H1 (cell line): ENCODE data around the gene MORN2. TPM values are rescaled to one million over a fixed set of nuclear protein-coding genes. Genes with fewer than 3 reads are reported as not detected.

ENCODE experiments used
- CHD7 ChIP-seq: fragments of 300-600 bp; sonication (generic); IDR thresholded peaks from 2 replicates; pipeline ENCODE4 v1.7.1; 2012; ENCODE audit warnings: low read length, moderate library complexity, mild to moderate bottlenecking, inconsistent platforms; ENCODE audit not compliant: insufficient replicate concordance
- EZH2 ChIP-seq: fragments of 200-600 bp; sonication (generic); IDR thresholded peaks from 2 replicates; pipeline ENCODE4 v1.7.1; 2012; ENCODE audit warnings: low read depth, mild to moderate bottlenecking, moderate library complexity, low read length, inconsistent platforms; ENCODE audit not compliant: severe bottlenecking
- FOSL1 ChIP-seq: IDR thresholded peaks from 2 replicates; pipeline ENCODE4 v1.6.1; 2011; ENCODE audit warnings: mild to moderate bottlenecking, low read depth, low read length, moderate library complexity; ENCODE audit not compliant: insufficient read depth
- JUN ChIP-seq: IDR thresholded peaks from 2 replicates; pipeline ENCODE4 v1.6.1; 2011; ENCODE audit warnings: low read depth, mild to moderate bottlenecking, improper control_type of control experiment, low read length
- NRF1 ChIP-seq: IDR thresholded peaks from 2 replicates; pipeline ENCODE4 v1.6.1; 2011; ENCODE audit warnings: mild to moderate bottlenecking, low read depth, low read length, improper control_type of control experiment
- TEAD4 ChIP-seq: IDR thresholded peaks from 2 replicates; pipeline ENCODE4 v1.6.1; 2012; ENCODE audit warnings: low read depth, low read length, inconsistent platforms, mixed read lengths
- USF2 ChIP-seq: IDR thresholded peaks from 2 replicates; pipeline ENCODE4 v1.6.1; 2011; ENCODE audit warnings: low read length, improper control_type of control experiment
- YY1 ChIP-seq: IDR thresholded peaks from 2 replicates; pipeline ENCODE4 v1.6.1; 2011; ENCODE audit warnings: low read depth, mild to moderate bottlenecking, low read length
- ZNF274 ChIP-seq: IDR thresholded peaks from 2 replicates; pipeline ENCODE4 v1.7.0; 2012; ENCODE audit warnings: low read length, borderline replicate concordance; ENCODE audit errors: extremely low read depth
- polyA plus RNA-seq, 7 experiments: library from polyadenylated mRNA; depleted of rRNA in 3 of 7; stranded (reverse) in 5 of 7; unstranded in 2 of 7; fragments of >200 nt in 5 of 7; fragments of 200-250 nt in 2 of 7; gene quantifications; 1 replicate in 5 of 7; 2 replicates in 1 of 7; 4 replicates in 1 of 7; pipeline versions ENCODE4 v1.2.1 to v1.2.3, GENCODE V29; 2011 to 2013; ENCODE audit warnings: missing spikeins in 2 of 7, mixed read lengths in 2 of 7
- total RNA-seq: library from RNA; stranded (reverse); fragmentation: NEBNext Ultra II Directional; extraction: Animal tissue kit (Norgen Biotek cat#: 25700); gene quantifications from 2 replicates; pipeline ENCODE4 v1.2.1, GENCODE V29; 2021

The MORN2 gene
- total and polyA plus RNA-seq, 2 of the 8 experiments (the other 6 are each of a cell fraction or from before 2014, with no cell fraction given): 7.2 to 11.3 TPM

- TF ChIP-seq CHD7 (no peak), YY1 (no peak), JUN (no peak), USF2 (no peak), EZH2 (no peak), NRF1 (no peak), FOSL1 (no peak), ZNF274 (no peak), TEAD4 (no peak)
Observed at GRCh38 chr2:38887902-38888554, 12.3 kb downstream of the MORN2 start (continued).
